PC-3 (cell line): ENCODE measurements around the gene TMPRSS11E. TPM values are rescaled to one million over a fixed set of nuclear protein-coding genes. Genes with fewer than 3 reads are reported as not detected.

Experiments used
- ATAC-seq: fragments of 200-7000 bp; cut with Tn5 transposase; 2 replicates; pipeline ENCODE4 v1.9.1; 2020; ENCODE audit warnings: mild to moderate bottlenecking, moderate library complexity
- Bru-seq: library from RNA; stranded (reverse); fragments of 400-500 nt; gene quantifications from one replicate; lab custom pipeline; 2021; lab: Mats Ljungman, UMichigan
- BruChase-seq, 2 experiments: library from RNA; stranded (reverse); fragments of 400-500 nt; gene quantifications; one replicate each; lab custom pipeline; 2021; lab: Mats Ljungman, UMichigan
- BruUV-seq: library from RNA; stranded (reverse); fragments of 400-500 nt; replicated peaks from 2 replicates; lab custom pipeline; 2021; lab: Mats Ljungman, UMichigan
- CTCF ChIA-PET: fragments of 300-600 bp; sonication (Branson Sonifier 250); formaldehyde crosslinking; loops from one replicate; lab custom pipeline; 2022; ENCODE audit warnings: antibody characterized with exemption; lab: Charles Lee
- POLR2A ChIA-PET: fragments of 300-600 bp; sonication (Branson Sonifier 250); formaldehyde crosslinking; loops from one replicate; lab custom pipeline; 2022; ENCODE audit warnings: antibody characterized with exemption; ENCODE audit not compliant: unreplicated experiment; lab: Charles Lee
- DNase-seq: peaks from one replicate; pipeline ENCODE4 v3.0.0-alpha.2; 2015
- H2AFZ ChIP-seq: fragments of 300-600 bp; sonication (generic); 2 replicates; pipeline ENCODE4 v1.6.0; 2016; ENCODE audit warnings: antibody characterized with exemption, low read length
- H3F3A ChIP-seq: fragments of 300-600 bp; sonication (generic); one replicate; pipeline ENCODE4 v1.6.0; 2017; ENCODE audit warnings: antibody characterized with exemption, low read length, control low read depth, mild to moderate bottlenecking; ENCODE audit not compliant: unreplicated experiment
- H3K27ac ChIP-seq: fragments of 300-600 bp; sonication (generic); 2 replicates; pipeline ENCODE4 v1.5.1; 2016; ENCODE audit warnings: mild to moderate bottlenecking, low read length
- H3K27me3 ChIP-seq: fragments of 300-600 bp; sonication (generic); 2 replicates; pipeline ENCODE4 v1.6.1; 2016; ENCODE audit warnings: low read length, mixed read lengths
- H3K36me3 ChIP-seq: fragments of 300-600 bp; sonication (generic); 2 replicates; pipeline ENCODE4 v1.6.1; 2016; ENCODE audit warnings: low read depth, mixed run types, low read length, mixed read lengths
- H3K4me1 ChIP-seq: fragments of 300-600 bp; sonication (generic); 2 replicates; pipeline ENCODE4 v1.5.1; 2016; ENCODE audit warnings: low read length; ENCODE audit not compliant: insufficient read depth
- H3K4me2 ChIP-seq: fragments of 300-600 bp; sonication (generic); 2 replicates; pipeline ENCODE4 v1.6.0; 2016; ENCODE audit warnings: low read length
- H3K4me3 ChIP-seq: fragments of 300-600 bp; sonication (generic); 2 replicates; pipeline ENCODE4 v1.5.1; 2016; ENCODE audit warnings: mild to moderate bottlenecking, low read length, mixed read lengths
- H3K79me2 ChIP-seq: fragments of 300-600 bp; sonication (generic); 2 replicates; pipeline ENCODE4 v1.6.1; 2017; ENCODE audit warnings: low read length, mixed read lengths
- H3K9ac ChIP-seq: fragments of 300-600 bp; sonication (generic); 2 replicates; pipeline ENCODE4 v1.6.0; 2016; ENCODE audit warnings: mild to moderate bottlenecking, low read length
- H3K9me2 ChIP-seq: fragments of 300-600 bp; sonication (generic); replicated peaks from 2 replicates; pipeline ENCODE4 v1.6.1; 2016; ENCODE audit warnings: mixed run types, low read length, mixed read lengths
- H3K9me3 ChIP-seq: fragments of 300-600 bp; sonication (generic); 2 replicates; pipeline ENCODE4 v1.6.1; 2016; ENCODE audit warnings: low read length, mixed read lengths
- H4K20me1 ChIP-seq: fragments of 300-600 bp; sonication (generic); 2 replicates; pipeline ENCODE4 v1.6.1; 2016; ENCODE audit warnings: low read length, mixed read lengths
- CTCF ChIP-seq: fragments of 300-600 bp; sonication (generic); conservative IDR thresholded peaks from 2 replicates; pipeline ENCODE4 v1.5.1; 2017; ENCODE audit warnings: antibody characterized with exemption, low read depth, mild to moderate bottlenecking, low read length
- EZH2 ChIP-seq: fragments of 300-600 bp; sonication (generic); IDR thresholded peaks from one replicate; pipeline ENCODE4 v1.6.1; 2017; ENCODE audit warnings: antibody characterized with exemption, mild to moderate bottlenecking, low read length; ENCODE audit not compliant: unreplicated experiment
- EZH2phosphoT487 ChIP-seq: fragments of 300-600 bp; sonication (generic); IDR thresholded peaks from 2 replicates; pipeline ENCODE4 v1.6.1; 2018; ENCODE audit warnings: mild to moderate bottlenecking, antibody characterized with exemption, low read length, borderline replicate concordance
- intact Hi-C: fragments of 100-400 bp; cut with micrococcal nuclease; formaldehyde crosslinking; loops from 2 replicates; pipeline ENCODE4 v1.9.0; 2023
- long read RNA-seq: library from polyadenylated mRNA; unstranded; transcript quantifications from one replicate; pipeline ENCODE4 v2.0.0, GENCODE V29; 2021; ENCODE audit not compliant: unreplicated experiment
- total RNA-seq: library from RNA; depleted of rRNA; stranded (reverse); fragments of >200 nt; gene quantifications from 2 replicates; pipeline ENCODE4 v1.2.3, GENCODE V29; 2014; rRNA removed

Gene TMPRSS11E
- total RNA-seq (not detected in 2 replicates), Bru-seq, nascent RNA (percentile 5 among the genes with signal in this experiment), BruChase-seq, experiment 1, labeled RNA remaining after a 6-hour chase (percentile 3 among the genes with signal in this experiment), BruChase-seq, experiment 2, labeled RNA remaining after a 2-hour chase (percentile 6 among the genes with signal in this experiment)
- long read RNA-seq = 0 reads

- intact Hi-C loops = no loop called here
- Histone ChIP-seq H3K27ac (no peak within 1 kb of the TSS), H3K4me2 (no peak within 1 kb of the TSS), H3K79me2 (no peaks in the 10 kb centered on the region), H3K9ac (no peak within 1 kb of the TSS), H2AFZ (no peak within 1 kb of the TSS), H3K9me3 (no peaks in the 10 kb centered on the region), H3K4me1 (peaks cover 29% of the 10 kb centered on the region), H3F3A (no peaks in the 10 kb centered on the region), H3K4me3 (no peak within 1 kb of the TSS), H3K27me3 (no peaks in the 10 kb centered on the region), H3K36me3 (no peaks in the 10 kb centered on the region), H3K9me2 (no peaks in the 10 kb centered on the region), H4K20me1 (no peaks in the 10 kb centered on the region)
- peak; percentile 70 for ATAC-seq
- TF ChIP-seq EZH2 = no peak
- no peak for TF ChIP-seq EZH2phosphoT487
- no peak for TF ChIP-seq CTCF
- no TSS peak for BruUV-seq
- ChIA-PET CTCF (no interaction called here), POLR2A (interaction anchor here (0.6 to 0.7 kb wide), 2 partner anchors 19 to 635 kb away, joined by 3 read pairs; no protein-coding TSS in a partner anchor)
- peak; percentile 92 for DNase-seq
Observed at GRCh38 chr4:68447201-68447600, at the start of gene TMPRSS11E. TMPRSS11E (plus strand) TSS chr4:68447463; CDS start chr4:68447513, 50 bp downstream.

GRCh38 chr4:68399306-68399705 is 48.0 kb upstream of the TMPRSS11E start:
- Histone ChIP-seq H3K27ac (no peak overlapping the region), H3K4me3 (no peak overlapping the region), H3K4me1 (no peaks in the 10 kb centered on the region), H3K9me3 (no peaks in the 10 kb centered on the region), H3K27me3 (no peaks in the 10 kb centered on the region), H3K9ac (no peak overlapping the region), H4K20me1 (no peaks in the 10 kb centered on the region), H3K9me2 (no peaks in the 10 kb centered on the region), H3K79me2 (no peaks in the 10 kb centered on the region), H3K36me3 (no peaks in the 10 kb centered on the region), H2AFZ (no peak overlapping the region), H3F3A (no peaks in the 10 kb centered on the region), H3K4me2 (no peak overlapping the region)
- no TSS peak for BruUV-seq
- ChIA-PET CTCF (no interaction called here), POLR2A (no interaction called here)
- no peak for TF ChIP-seq CTCF
- no peak for TF ChIP-seq EZH2
- TF ChIP-seq EZH2phosphoT487 = no peak
- intact Hi-C loops = no loop called here
- ATAC-seq (no peak), DNase-seq (no peak)

DNA sequence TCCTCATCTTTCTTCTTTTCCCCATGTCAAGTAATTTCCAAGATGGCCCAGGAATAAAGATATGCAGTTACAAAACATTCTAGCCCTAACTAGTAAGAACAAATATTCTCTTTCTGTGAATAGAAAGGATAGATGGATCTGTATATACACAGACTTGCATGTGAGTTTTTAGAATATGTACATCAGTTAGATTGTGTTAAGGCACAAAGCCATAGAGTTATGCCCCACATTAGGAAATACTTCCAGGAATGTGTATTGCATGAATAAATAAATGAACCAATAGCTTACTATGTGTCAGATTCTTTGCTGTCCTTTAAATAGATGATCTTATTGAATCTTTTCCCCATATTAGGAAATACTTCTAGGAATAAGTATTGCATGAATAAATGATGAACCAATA is 46.0 kb upstream of the TMPRSS11E start:
- ChIA-PET POLR2A (interaction anchor here (0.6 kb wide), 1 partner anchor 10 kb away, joined by 3 read pairs; no protein-coding TSS in a partner anchor), CTCF (no interaction called here)

More for the DNA sequence above, 46.0 kb upstream of the TMPRSS11E start:
- Histone ChIP-seq H3K9me3 (no peaks in the 10 kb centered on the region), H3K27me3 (no peaks in the 10 kb centered on the region), H3K36me3 (no peaks in the 10 kb centered on the region), H3K9me2 (no peaks in the 10 kb centered on the region), H3K79me2 (no peaks in the 10 kb centered on the region), H2AFZ (no peak overlapping the region), H3K9ac (no peak overlapping the region), H3F3A (no peaks in the 10 kb centered on the region), H3K4me2 (no peak overlapping the region), H4K20me1 (no peaks in the 10 kb centered on the region), H3K4me1 (no peaks in the 10 kb centered on the region), H3K4me3 (no peak overlapping the region), H3K27ac (no peak overlapping the region)
- no peak for DNase-seq
- intact Hi-C loops = no loop called here
- TF ChIP-seq CTCF = no peak
- TF ChIP-seq EZH2phosphoT487 = no peak
- no peak for TF ChIP-seq EZH2
- ATAC-seq = no peak
- BruUV-seq = no TSS peak
